Measurements from ENCODE around the gene CENPF.
"Not testable (repeated sequence)": the region's sequence is repeated elsewhere in the genome, so short reads cannot be mapped to it uniquely, and the experiment has no call there.

- not testable (repeated sequence) for TF ChIP-seq CTCF (IDR thresholded peaks at IDR 0.05 in 8 of 11, conservative IDR thresholded peaks at IDR 0.05 in 3 of 11); POLR2AphosphoS5 (IDR thresholded peaks at IDR 0.05)
Observed at GRCh38 chr1:214605484-214605883, 2.5 kb downstream of the CENPF start.
